Measurements from ENCODE around the gene PRKAG2. TPM values are rescaled to one million over a fixed set of nuclear protein-coding genes. Genes with fewer than 3 reads are reported as not detected.

The PRKAG2 gene
- total RNA-seq, 1 donor from 2014 or later: 25.4 TPM

GRCh38 chr7:151867912-151868311, 9.0 kb downstream of the PRKAG2 start:
- DNase-seq (ENCODE audit: extremely low read depth, low read depth, low spot score): no peak

GRCh38 chr7:151866761-151867655, 9.9 kb downstream of the PRKAG2 start:
- no peak for DNase-seq (ENCODE audit: extremely low read depth, low read depth, low spot score)

- no peak for DNase-seq (ENCODE audit: extremely low read depth, low read depth, low spot score)
Observed at GRCh38 chr7:151866028-151866427, 10.9 kb downstream of the PRKAG2 start.

- no peak for DNase-seq (ENCODE audit: extremely low read depth, low read depth, low spot score)
Observed at GRCh38 chr7:151865070-151865670, 11.7 kb downstream of the PRKAG2 start.

- no peak for DNase-seq (ENCODE audit: extremely low read depth, low read depth, low spot score)
Observed at GRCh38 chr7:151864561-151864960, 12.4 kb downstream of the PRKAG2 start.

- DNase-seq (ENCODE audit: extremely low read depth, low read depth, low spot score): no peak
Observed at GRCh38 chr7:151864081-151864480, 12.8 kb downstream of the PRKAG2 start.

- DNase-seq (ENCODE audit: extremely low read depth, low read depth, low spot score): no peak
Observed at GRCh38 chr7:151863386-151864079, 13.4 kb downstream of the PRKAG2 start.

- no peak for DNase-seq (ENCODE audit: extremely low read depth, low read depth, low spot score)
Observed at GRCh38 chr7:151862606-151863381, 14.1 kb downstream of the PRKAG2 start.

GRCh38 chr7:151861881-151862280, 15.0 kb downstream of the PRKAG2 start:
- no peak for DNase-seq (ENCODE audit: extremely low read depth, low read depth, low spot score)

- DNase-seq (ENCODE audit: extremely low read depth, low read depth, low spot score): no peak
Observed at GRCh38 chr7:151860771-151861170, 16.1 kb downstream of the PRKAG2 start.

GRCh38 chr7:151859948-151860685, 16.8 kb downstream of the PRKAG2 start:
- DNase-seq (ENCODE audit: extremely low read depth, low read depth, low spot score): no peak

GRCh38 chr7:151859111-151859947, 17.6 kb downstream of the PRKAG2 start:
- no peak for DNase-seq (ENCODE audit: extremely low read depth, low read depth, low spot score)

- DNase-seq (ENCODE audit: extremely low read depth, low read depth, low spot score): no peak
Observed at GRCh38 chr7:151858456-151858855, 18.5 kb downstream of the PRKAG2 start.

GRCh38 chr7:151857866-151858450, 19.0 kb downstream of the PRKAG2 start:
- DNase-seq (ENCODE audit: extremely low read depth, low read depth, low spot score): no peak

GRCh38 chr7:151857412-151857811, 19.5 kb downstream of the PRKAG2 start:
- no peak for DNase-seq (ENCODE audit: extremely low read depth, low read depth, low spot score)

- DNase-seq (ENCODE audit: extremely low read depth, low read depth, low spot score): no peak
Observed at GRCh38 chr7:151856516-151856915, 20.4 kb downstream of the PRKAG2 start.

- DNase-seq (ENCODE audit: extremely low read depth, low read depth, low spot score): no peak
Observed at GRCh38 chr7:151856098-151856497, 20.8 kb downstream of the PRKAG2 start.

GRCh38 chr7:151854720-151855071, 22.2 kb downstream of the PRKAG2 start:
- no peak for DNase-seq (ENCODE audit: extremely low read depth, low read depth, low spot score)

All from glomerular endothelial cell (primary cell).